OCI-LY1 (cell line): ENCODE measurements around the gene RFX4.

Source experiments
- H2AFZ ChIP-seq: fragments of 200-600 bp; sonication (generic), shearing (Covaris generic); 2 replicates; pipeline ENCODE4 v1.6.0; 2014; ENCODE audit warnings: antibody characterized with exemption, mild to moderate bottlenecking, low read length
- H3F3A ChIP-seq: fragments of 200-600 bp; sonication (generic), shearing (Covaris generic); 2 replicates; pipeline ENCODE4 v1.6.0; 2014; ENCODE audit warnings: mild to moderate bottlenecking, antibody characterized with exemption, low read length, moderate library complexity; ENCODE audit not compliant: insufficient read depth
- H3K27ac ChIP-seq: fragments of 200-600 bp; sonication (generic); 2 replicates; pipeline ENCODE4 v1.5.1; 2014; ENCODE audit warnings: low read length, mixed run types, mild to moderate bottlenecking, low read depth; ENCODE audit not compliant: poor library complexity, severe bottlenecking
- H3K27me3 ChIP-seq: fragments of 200-600 bp; sonication (generic); 2 replicates; pipeline ENCODE4 v1.6.0; 2014; ENCODE audit warnings: antibody characterized with exemption, mild to moderate bottlenecking, low read length, moderate library complexity; ENCODE audit not compliant: insufficient read depth
- H3K36me3 ChIP-seq: fragments of 200-600 bp; sonication (generic); 2 replicates; pipeline ENCODE4 v1.6.1; 2014; ENCODE audit warnings: mild to moderate bottlenecking, antibody characterized with exemption, low read length, moderate library complexity, mixed read lengths; ENCODE audit not compliant: insufficient read depth
- H3K4me1 ChIP-seq: fragments of 200-600 bp; sonication (generic); 2 replicates; pipeline ENCODE4 v1.5.1; 2014; ENCODE audit warnings: mild to moderate bottlenecking, low read length, moderate library complexity; ENCODE audit not compliant: insufficient read depth, severe bottlenecking
- H3K4me2 ChIP-seq: fragments of 200-600 bp; sonication (generic), shearing (Covaris generic); 2 replicates; pipeline ENCODE4 v1.6.1; 2014; ENCODE audit warnings: low read length
- H3K4me3 ChIP-seq: fragments of 200-600 bp; sonication (generic); 2 replicates; pipeline ENCODE4 v1.5.1; 2014; ENCODE audit warnings: low read length, low read depth, mild to moderate bottlenecking, mixed read lengths; ENCODE audit not compliant: poor library complexity, severe bottlenecking
- H3K79me2 ChIP-seq: fragments of 200-600 bp; shearing (Covaris generic); 2 replicates; pipeline ENCODE4 v1.6.1; 2016; ENCODE audit warnings: mixed run types, low read length, mixed read lengths; ENCODE audit not compliant: insufficient read depth
- H3K9ac ChIP-seq: fragments of 200-600 bp; sonication (generic), shearing (Covaris generic); 2 replicates; pipeline ENCODE4 v1.6.1; 2014; ENCODE audit warnings: mild to moderate bottlenecking, low read length, mixed read lengths
- H3K9me2 ChIP-seq: fragments of 200-600 bp; sonication (generic), shearing (Covaris generic); 2 replicates; pipeline ENCODE4 v1.6.1; 2014; ENCODE audit warnings: low read depth, mild to moderate bottlenecking, low read length, mixed read lengths
- H3K9me3 ChIP-seq: fragments of 200-600 bp; shearing (Covaris generic); 2 replicates; pipeline ENCODE4 v1.6.1; 2014; ENCODE audit warnings: low read length, mixed read lengths
- H4K20me1 ChIP-seq: fragments of 200-600 bp; sonication (generic), shearing (Covaris generic); 2 replicates; pipeline ENCODE4 v1.6.0; 2016; ENCODE audit warnings: mild to moderate bottlenecking, low read length; ENCODE audit not compliant: insufficient read depth
- CTCF ChIP-seq: fragments of 200-600 bp; sonication (generic), shearing (Covaris generic); IDR thresholded peaks from 2 replicates; pipeline ENCODE4 v1.5.1; 2017; ENCODE audit warnings: mild to moderate bottlenecking, antibody characterized with exemption, low read length, moderate library complexity, mixed read lengths
- EZH2 ChIP-seq: fragments of 200-600 bp; sonication (generic), shearing (Covaris generic); IDR thresholded peaks from 2 replicates; pipeline ENCODE4 v1.8.0; 2017; ENCODE audit warnings: borderline replicate concordance, mixed run types, mild to moderate bottlenecking, antibody characterized with exemption, low read length, moderate library complexity, mixed read lengths

The RFX4 gene

GRCh38 chr12:106753526-106753925 lies 170.7 kb downstream of the RFX4 start:
- Histone ChIP-seq H3K79me2 (no peaks in the 10 kb centered on the region), H3K4me1 (peaks cover 26% of the 10 kb centered on the region), H2AFZ (peak overlapping the region; percentile 70; the same call in 1 of the 2 replicates), H3K9me2 (no peaks in the 10 kb centered on the region), H3K4me3 (peak overlapping the region; percentile 31), H3K9ac (no peak overlapping the region; the same call in 1 of the 2 replicates), H3K9me3 (no peaks in the 10 kb centered on the region), H3K36me3 (no peaks in the 10 kb centered on the region), H3K27ac (peak overlapping the region; percentile 54), H3K4me2 (peak overlapping the region; percentile 51), H3K27me3 (no peaks in the 10 kb centered on the region), H4K20me1 (no peaks in the 10 kb centered on the region), H3F3A (no peaks in the 10 kb centered on the region)
- TF ChIP-seq CTCF = no peak
- no peak for TF ChIP-seq EZH2

- Histone ChIP-seq H3K4me2 (0 out of 2 replicates have a peak overlapping the region, but pooled peaks have one; percentile 51), H3K27me3 (no peaks in the 10 kb centered on the region), H3K4me1 (peaks cover 34% of the 10 kb centered on the region), H3K9me3 (no peaks in the 10 kb centered on the region), H3K9ac (no peak overlapping the region), H3K9me2 (no peaks in the 10 kb centered on the region), H3K36me3 (no peaks in the 10 kb centered on the region), H4K20me1 (no peaks in the 10 kb centered on the region), H3K4me3 (no peak overlapping the region), H2AFZ (no peak overlapping the region), H3K27ac (peak overlapping the region; percentile 54), H3K79me2 (no peaks in the 10 kb centered on the region), H3F3A (no peaks in the 10 kb centered on the region)
- no peak for TF ChIP-seq CTCF
- no peak for TF ChIP-seq EZH2
Measured at GRCh38 chr12:106754331-106754730, 171.5 kb downstream of the RFX4 start.

- Histone ChIP-seq H3K4me3 (no peak overlapping the region), H3K9me3 (no peaks in the 10 kb centered on the region), H2AFZ (no peak overlapping the region), H3K4me1 (peaks cover 52% of the 10 kb centered on the region), H3K36me3 (no peaks in the 10 kb centered on the region), H4K20me1 (no peaks in the 10 kb centered on the region), H3F3A (no peaks in the 10 kb centered on the region), H3K4me2 (no peak overlapping the region), H3K9ac (no peak overlapping the region), H3K27ac (peak overlapping the region; percentile 42), H3K27me3 (no peaks in the 10 kb centered on the region), H3K79me2 (no peaks in the 10 kb centered on the region), H3K9me2 (no peaks in the 10 kb centered on the region)
- no peak for TF ChIP-seq EZH2
- no peak for TF ChIP-seq CTCF
Measured at GRCh38 chr12:106757623-106758348, 175.0 kb downstream of the RFX4 start.
